H9 (cell line): Measurements from ENCODE around the gene HP. TPM values are rescaled to one million over a fixed set of nuclear protein-coding genes. Genes with fewer than 3 reads are reported as not detected.

Experiments used
- DNase-seq: peaks from one replicate; pipeline ENCODE4 v3.0.0-alpha.2; 2017
- H2AFZ ChIP-seq: one replicate; pipeline ENCODE4 v1.6.1; 2013; ENCODE audit warnings: mild to moderate bottlenecking, low read length, control low read depth, moderate library complexity
- H2AK5ac ChIP-seq: 2 replicates; pipeline ENCODE4 v1.6.1; 2013; ENCODE audit warnings: low read length, control low read depth, mixed read lengths; ENCODE audit not compliant: insufficient read length
- H2BK120ac ChIP-seq: one replicate; pipeline ENCODE4 v1.6.1; 2013; ENCODE audit warnings: low read depth, mild to moderate bottlenecking, low read length, control low read depth, inconsistent platforms; ENCODE audit not compliant: poor library complexity, severe bottlenecking
- H2BK12ac ChIP-seq: 2 replicates; pipeline ENCODE4 v1.6.1; 2013; ENCODE audit warnings: low read length, control low read depth, mixed read lengths, low read depth; ENCODE audit not compliant: insufficient read length
- H2BK15ac ChIP-seq: 2 replicates; pipeline ENCODE4 v1.6.1; 2013; ENCODE audit warnings: low read depth, low read length, control low read depth
- H2BK20ac ChIP-seq: one replicate; pipeline ENCODE4 v1.6.1; 2013; ENCODE audit warnings: low read depth, mild to moderate bottlenecking, low read length, control low read depth, inconsistent platforms; ENCODE audit not compliant: poor library complexity, severe bottlenecking
- H2BK5ac ChIP-seq: 2 replicates; pipeline ENCODE4 v1.6.1; 2013; ENCODE audit warnings: low read length, control low read depth, mixed read lengths; ENCODE audit not compliant: insufficient read length
- H3K14ac ChIP-seq: 2 replicates; pipeline ENCODE4 v1.6.1; 2013; ENCODE audit warnings: low read length, control low read depth; ENCODE audit not compliant: insufficient read depth
- H3K18ac ChIP-seq: 2 replicates; pipeline ENCODE4 v1.6.1; 2013; ENCODE audit warnings: low read depth, mild to moderate bottlenecking, mixed read lengths, low read length, control low read depth; ENCODE audit not compliant: insufficient read length
- H3K23ac ChIP-seq: 2 replicates; pipeline ENCODE4 v1.6.1; 2013; ENCODE audit warnings: low read length, control low read depth, mixed read lengths, low read depth; ENCODE audit not compliant: insufficient read length
- H3K23me2 ChIP-seq: 2 replicates; pipeline ENCODE4 v1.6.1; 2013; ENCODE audit warnings: low read depth, mild to moderate bottlenecking, mixed read lengths, low read length, control low read depth; ENCODE audit not compliant: insufficient read length, poor library complexity, severe bottlenecking
- H3K27ac ChIP-seq: 2 replicates; pipeline ENCODE4 v1.5.1; 2013; ENCODE audit warnings: low read length, control low read depth, mixed read lengths, low read depth; ENCODE audit not compliant: insufficient read length
- H3K27me3 ChIP-seq: 2 replicates; pipeline ENCODE4 v1.6.1; 2013; ENCODE audit warnings: low read length, control low read depth, inconsistent platforms; ENCODE audit not compliant: insufficient read depth
- H3K4ac ChIP-seq: 2 replicates; pipeline ENCODE4 v1.6.1; 2013; ENCODE audit warnings: low read depth, mild to moderate bottlenecking, control low read depth, inconsistent platforms, low read length, moderate library complexity
- H3K4me1 ChIP-seq: 2 replicates; pipeline ENCODE4 v1.6.1; 2013; ENCODE audit warnings: low read length, control low read depth, inconsistent platforms; ENCODE audit not compliant: insufficient read depth
- H3K4me2 ChIP-seq: 2 replicates; pipeline ENCODE4 v1.6.1; 2013; ENCODE audit warnings: low read length, control low read depth, mixed read lengths; ENCODE audit not compliant: insufficient read length, insufficient read depth
- H3K56ac ChIP-seq: 2 replicates; pipeline ENCODE4 v1.6.1; 2013; ENCODE audit warnings: low read depth, mild to moderate bottlenecking, mixed read lengths, low read length, control low read depth; ENCODE audit not compliant: insufficient read length
- H3K79me1 ChIP-seq: 2 replicates; pipeline ENCODE4 v1.6.1; 2013; ENCODE audit warnings: low read depth, mild to moderate bottlenecking, moderate library complexity, low read length, control low read depth, inconsistent platforms; ENCODE audit not compliant: insufficient read depth, poor library complexity, severe bottlenecking
- H3K79me2 ChIP-seq: 2 replicates; pipeline ENCODE4 v1.6.1; 2013; ENCODE audit warnings: low read length, control low read depth, inconsistent platforms; ENCODE audit not compliant: insufficient read depth
- H3K9ac ChIP-seq: 2 replicates; pipeline ENCODE4 v1.6.1; 2013; ENCODE audit warnings: low read length, control low read depth, mixed read lengths; ENCODE audit not compliant: insufficient read length; ENCODE audit errors: extremely low read depth
- H3K9me3 ChIP-seq: one replicate; pipeline ENCODE4 v1.6.1; 2013; ENCODE audit warnings: low read depth, low read length, inconsistent platforms; ENCODE audit not compliant: control insufficient read depth
- H3T11ph ChIP-seq: one replicate; pipeline ENCODE4 v1.6.1; 2013; ENCODE audit warnings: mild to moderate bottlenecking, low read length, control low read depth, inconsistent platforms
- H4K20me1 ChIP-seq: one replicate; pipeline ENCODE4 v1.6.1; 2013; ENCODE audit not compliant: control insufficient read depth, insufficient read length, insufficient read depth
- H4K5ac ChIP-seq: 2 replicates; pipeline ENCODE4 v1.6.1; 2013; ENCODE audit warnings: low read depth, mild to moderate bottlenecking, mixed read lengths, low read length, control low read depth; ENCODE audit not compliant: insufficient read length
- H4K8ac ChIP-seq: replicated peaks from 2 replicates; pipeline ENCODE4 v1.6.1; 2013; ENCODE audit warnings: low read length, control low read depth, mixed read lengths, low read depth; ENCODE audit not compliant: insufficient read length
- H4K91ac ChIP-seq: 2 replicates; pipeline ENCODE4 v1.6.1; 2013; ENCODE audit warnings: low read depth, mild to moderate bottlenecking, moderate library complexity, mixed read lengths, low read length, control low read depth; ENCODE audit not compliant: insufficient read length
- H3K27ac Mint-ChIP-seq, 3 experiments: 2 replicates in 2 of 3; 3 replicates in 1 of 3; pipeline ENCODE4 v1.8.0; 2020 to 2021; ENCODE audit warnings: mixed read lengths in 3 of 3, mild to moderate bottlenecking in 1 of 3, moderate library complexity in 1 of 3
- H3K27me3 Mint-ChIP-seq: 2 replicates; pipeline ENCODE4 v1.8.0; 2021; ENCODE audit warnings: low read depth, mild to moderate bottlenecking, moderate library complexity, mixed read lengths
- H3K36me3 Mint-ChIP-seq, 3 experiments: 2 replicates in 2 of 3; 3 replicates in 1 of 3; pipeline ENCODE4 v1.8.0; 2020 to 2021; ENCODE audit warnings: low read depth in 3 of 3, mixed read lengths in 3 of 3; ENCODE audit not compliant: insufficient read depth in 1 of 3
- H3K4me1 Mint-ChIP-seq, 2 experiments: 2 replicates each; pipeline ENCODE4 v1.8.0; 2020; ENCODE audit warnings: mixed read lengths in 2 of 2
- H3K4me3 Mint-ChIP-seq, 2 experiments: 2 replicates in 1 of 2; 3 replicates in 1 of 2; pipeline ENCODE4 v1.8.0; 2020 to 2021; ENCODE audit warnings: mild to moderate bottlenecking in 2 of 2, mixed read lengths in 2 of 2, moderate library complexity in 1 of 2
- H3K9me3 Mint-ChIP-seq, 2 experiments: 2 replicates in 1 of 2; 3 replicates in 1 of 2; pipeline ENCODE4 v1.8.0; 2020; ENCODE audit warnings: mild to moderate bottlenecking in 2 of 2, mixed read lengths in 2 of 2, moderate library complexity in 1 of 2
- CTCF ChIP-seq: fragments of 200-600 bp; sonication (generic); conservative IDR thresholded peaks from 3 replicates; pipeline ENCODE4 v1.8.0; 2021; ENCODE audit warnings: antibody characterized with exemption, mild to moderate bottlenecking
- WGBS: extraction: QIAGEN DNeasy Blood & Tissue Kit; methylation state at CpG from one replicate; pipeline ENCODE4 v1.1.7; 2013; ENCODE audit warnings: missing lambda C conversion rate, low lambda C conversion rate, mixed read lengths; ENCODE audit not compliant: insufficient read length; ENCODE audit errors: extremely low coverage; 5-methylcytosine and 5-hydroxymethylcytosine counted together
- total RNA-seq: library from RNA; stranded (reverse); gene quantifications from 2 replicates; pipeline ENCODE4 v1.2.1, GENCODE V29; 2021

HP gene
- total RNA-seq, 1 experiment from 2014 or later: not detected

GRCh38 chr16:72101195-72101594 is 46.9 kb downstream of the HP start:
- Mint-ChIP-seq H3K36me3 (peaks cover 54 to 95% (median 92%) of the 10 kb centered on the region in 3 experiments; a peak in 6 of 7 replicates), H3K4me3 (no peak overlapping the region), H3K27me3 (no peaks in the 10 kb centered on the region; the same call in 1 of the 2 replicates)

More at GRCh38 chr16:72101195-72101594, 46.9 kb downstream of the HP start:
- no peak for TF ChIP-seq CTCF
- Histone ChIP-seq H3K79me1 (no peaks in the 10 kb centered on the region), H3K79me2 (no peaks in the 10 kb centered on the region), H4K20me1 (no peaks in the 10 kb centered on the region), H4K5ac (no peak overlapping the region), H3K4me1 (no peaks in the 10 kb centered on the region), H2BK20ac (no peak overlapping the region), H4K91ac (no peak overlapping the region), H2BK5ac (no peak overlapping the region), H2BK15ac (no peak overlapping the region), H3K14ac (no peak overlapping the region), H3K27ac (no peak overlapping the region), H3K4me2 (no peak overlapping the region), H3K56ac (no peak overlapping the region), H2AFZ (no peak overlapping the region), H3K4ac (no peak overlapping the region), H4K8ac (no peak overlapping the region), H3K9me3 (no peaks in the 10 kb centered on the region), H2BK12ac (no peak overlapping the region), H3K18ac (no peak overlapping the region), H3K9ac (no peak overlapping the region), H3K23ac (no peak overlapping the region), H3K23me2 (no peaks in the 10 kb centered on the region), H2AK5ac (no peak overlapping the region), H3T11ph (no peak overlapping the region), H3K27me3 (no peaks in the 10 kb centered on the region), H2BK120ac (no peak overlapping the region)
- no peak for DNase-seq
- Mint-ChIP-seq H3K4me1 (no peaks in the 10 kb centered on the region), H3K9me3 (no peaks in the 10 kb centered on the region), H3K27ac (no peak overlapping the region; a peak in 1 of 7 replicates)
- no CpG with 5 or more reads among the region's 10 CpGs for WGBS
